PFSK-1 (cell line): ENCODE measurements around the gene MN1.

ENCODE experiments used
- FOXP2 ChIP-seq: optimal IDR thresholded peaks from 2 replicates; pipeline ENCODE3; 2011; ENCODE audit warnings: borderline replicate concordance, control low read depth, inconsistent platforms; ENCODE audit not compliant: insufficient read depth; ENCODE audit errors: extremely low read length, extremely low read depth
- POLR2AphosphoS5 ChIP-seq: IDR thresholded peaks from 2 replicates; pipeline ENCODE4 v1.6.1; 2012; ENCODE audit warnings: low read depth, mild to moderate bottlenecking, control low read depth, low read length, moderate library complexity
- SIN3A ChIP-seq: IDR thresholded peaks from 2 replicates; pipeline ENCODE4 v1.6.1; 2012; ENCODE audit warnings: mild to moderate bottlenecking, low read length, moderate library complexity, borderline replicate concordance; ENCODE audit not compliant: insufficient read depth
- TAF1 ChIP-seq: IDR thresholded peaks from 2 replicates; pipeline ENCODE4 v1.6.1; 2012; ENCODE audit warnings: low read length, control low read depth, borderline replicate concordance; ENCODE audit not compliant: insufficient read depth
- TF ChIP-seq, protein P1 (sequence below), 2 experiments: IDR thresholded peaks; 2 replicates each; pipeline versions ENCODE4 v1.6.1 to v1.8.0; 2011 to 2012; ENCODE audit warnings: low read depth in 2 of 2, low read length in 2 of 2, control low read depth in 1 of 2, inconsistent platforms in 1 of 2, mild to moderate bottlenecking in 1 of 2, moderate library complexity in 1 of 2; ENCODE audit not compliant: insufficient read depth in 1 of 2

The MN1 gene

DNA sequence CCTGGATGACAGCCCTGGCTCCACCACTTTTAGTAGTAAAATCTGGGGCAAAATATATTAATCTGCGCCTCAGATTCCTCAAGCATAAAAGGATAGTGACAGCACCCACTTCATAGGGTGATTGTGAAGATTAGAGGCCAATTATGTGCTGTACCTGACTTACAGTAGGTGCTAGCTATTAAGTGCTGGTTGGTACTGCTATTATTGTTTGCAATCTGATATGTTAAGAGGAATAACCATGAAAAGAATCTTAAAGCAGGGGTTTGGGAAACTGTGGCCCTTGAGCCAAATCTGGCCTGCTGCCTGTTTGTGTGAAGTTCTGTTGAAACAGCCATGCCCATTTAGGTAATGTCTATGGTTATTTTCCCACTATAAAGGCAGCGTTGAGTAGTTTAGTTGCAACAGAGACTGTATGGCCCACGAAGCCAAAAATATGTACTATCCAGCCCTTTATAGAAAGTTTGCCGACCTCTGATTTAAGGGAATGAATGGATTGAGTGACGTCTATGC, 44.7 kb upstream of the MN1 start:
- TF ChIP-seq POLR2AphosphoS5 = no peak
- TF ChIP-seq, protein P1, sequence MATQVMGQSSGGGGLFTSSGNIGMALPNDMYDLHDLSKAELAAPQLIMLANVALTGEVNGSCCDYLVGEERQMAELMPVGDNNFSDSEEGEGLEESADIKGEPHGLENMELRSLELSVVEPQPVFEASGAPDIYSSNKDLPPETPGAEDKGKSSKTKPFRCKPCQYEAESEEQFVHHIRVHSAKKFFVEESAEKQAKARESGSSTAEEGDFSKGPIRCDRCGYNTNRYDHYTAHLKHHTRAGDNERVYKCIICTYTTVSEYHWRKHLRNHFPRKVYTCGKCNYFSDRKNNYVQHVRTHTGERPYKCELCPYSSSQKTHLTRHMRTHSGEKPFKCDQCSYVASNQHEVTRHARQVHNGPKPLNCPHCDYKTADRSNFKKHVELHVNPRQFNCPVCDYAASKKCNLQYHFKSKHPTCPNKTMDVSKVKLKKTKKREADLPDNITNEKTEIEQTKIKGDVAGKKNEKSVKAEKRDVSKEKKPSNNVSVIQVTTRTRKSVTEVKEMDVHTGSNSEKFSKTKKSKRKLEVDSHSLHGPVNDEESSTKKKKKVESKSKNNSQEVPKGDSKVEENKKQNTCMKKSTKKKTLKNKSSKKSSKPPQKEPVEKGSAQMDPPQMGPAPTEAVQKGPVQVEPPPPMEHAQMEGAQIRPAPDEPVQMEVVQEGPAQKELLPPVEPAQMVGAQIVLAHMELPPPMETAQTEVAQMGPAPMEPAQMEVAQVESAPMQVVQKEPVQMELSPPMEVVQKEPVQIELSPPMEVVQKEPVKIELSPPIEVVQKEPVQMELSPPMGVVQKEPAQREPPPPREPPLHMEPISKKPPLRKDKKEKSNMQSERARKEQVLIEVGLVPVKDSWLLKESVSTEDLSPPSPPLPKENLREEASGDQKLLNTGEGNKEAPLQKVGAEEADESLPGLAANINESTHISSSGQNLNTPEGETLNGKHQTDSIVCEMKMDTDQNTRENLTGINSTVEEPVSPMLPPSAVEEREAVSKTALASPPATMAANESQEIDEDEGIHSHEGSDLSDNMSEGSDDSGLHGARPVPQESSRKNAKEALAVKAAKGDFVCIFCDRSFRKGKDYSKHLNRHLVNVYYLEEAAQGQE (IDR thresholded peaks at IDR 0.05; ENCODE audit: insufficient read depth in 1 of 2, low read depth in 2 of 2, low read length in 2 of 2) = no peak
- no peak for TF ChIP-seq SIN3A
- TF ChIP-seq FOXP2 = no peak
- TF ChIP-seq TAF1 = no peak

DNA sequence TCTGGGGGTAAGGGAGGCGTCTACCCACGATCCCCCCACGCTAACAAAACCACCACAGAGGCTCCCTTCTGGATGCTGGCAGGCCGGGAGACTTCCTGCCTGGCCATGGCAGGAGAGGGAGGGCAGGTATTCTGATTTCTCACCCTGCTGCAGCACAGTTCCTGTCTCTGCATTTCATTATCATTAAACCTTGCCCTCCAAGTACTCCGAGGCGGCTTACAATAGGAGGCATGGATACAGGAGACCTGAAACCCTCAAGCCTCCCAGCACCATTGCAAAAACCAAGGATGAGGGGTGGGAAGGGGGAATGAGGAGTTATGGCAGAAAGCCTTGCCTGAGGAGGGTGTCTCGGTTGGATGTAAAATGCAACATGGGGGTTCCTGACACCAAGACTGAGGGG, 44.1 kb upstream of the MN1 start:
- TF ChIP-seq SIN3A (no peak), TAF1 (no peak), POLR2AphosphoS5 (no peak), FOXP2 (no peak)
- TF ChIP-seq, protein P1 (IDR thresholded peaks at IDR 0.05; ENCODE audit: insufficient read depth in 1 of 2, low read depth in 2 of 2, low read length in 2 of 2) = no peak

DNA sequence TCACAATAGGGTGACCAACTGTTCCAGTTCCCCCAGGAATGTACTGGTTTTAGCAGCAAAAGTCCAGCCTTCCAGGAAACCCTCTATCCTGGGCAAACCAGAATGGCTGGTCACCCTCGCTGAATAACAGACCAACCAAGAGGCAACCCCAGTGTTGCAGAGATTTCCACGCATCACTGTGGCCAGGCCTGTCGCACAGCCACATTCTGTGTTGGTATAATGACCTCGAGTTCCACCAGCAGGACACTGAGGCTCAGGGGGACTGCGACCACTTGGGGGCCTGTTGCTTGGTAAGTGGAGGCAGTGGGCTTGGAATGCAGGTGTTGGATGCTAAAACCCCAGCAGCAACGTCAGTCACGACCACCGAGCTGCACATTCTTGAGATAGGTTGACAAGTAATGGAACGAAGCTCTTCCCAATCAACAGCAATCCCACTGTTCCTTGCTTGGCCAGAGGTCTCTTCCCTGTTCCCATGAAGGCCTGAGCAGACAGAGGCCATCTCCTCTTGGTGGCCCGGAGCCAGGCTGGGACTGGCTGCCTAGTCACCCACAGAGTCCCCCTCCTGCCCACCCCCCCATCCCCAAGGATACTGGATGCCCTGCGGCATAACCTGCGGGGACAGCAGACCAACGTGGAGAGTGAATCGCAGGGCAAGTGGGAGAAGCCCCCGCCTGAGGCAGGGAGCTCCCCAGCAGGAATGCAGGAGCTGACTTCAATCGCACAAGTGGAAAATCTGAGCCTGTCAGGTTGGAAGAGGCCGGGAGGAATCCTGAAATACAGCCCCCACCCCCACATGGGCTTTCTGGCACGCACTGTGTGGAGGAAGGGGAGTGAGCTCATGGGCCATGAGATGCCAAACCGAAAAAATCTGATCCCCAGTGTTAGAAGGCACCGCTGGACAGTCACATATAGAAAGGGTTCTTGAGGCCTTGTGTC, 43.4 kb upstream of the MN1 start:
- TF ChIP-seq, protein P1 (IDR thresholded peaks at IDR 0.05; ENCODE audit: insufficient read depth in 1 of 2, low read depth in 2 of 2, low read length in 2 of 2) = no peak
- TF ChIP-seq SIN3A (no peak), TAF1 (no peak), POLR2AphosphoS5 (no peak), FOXP2 (no peak)

DNA sequence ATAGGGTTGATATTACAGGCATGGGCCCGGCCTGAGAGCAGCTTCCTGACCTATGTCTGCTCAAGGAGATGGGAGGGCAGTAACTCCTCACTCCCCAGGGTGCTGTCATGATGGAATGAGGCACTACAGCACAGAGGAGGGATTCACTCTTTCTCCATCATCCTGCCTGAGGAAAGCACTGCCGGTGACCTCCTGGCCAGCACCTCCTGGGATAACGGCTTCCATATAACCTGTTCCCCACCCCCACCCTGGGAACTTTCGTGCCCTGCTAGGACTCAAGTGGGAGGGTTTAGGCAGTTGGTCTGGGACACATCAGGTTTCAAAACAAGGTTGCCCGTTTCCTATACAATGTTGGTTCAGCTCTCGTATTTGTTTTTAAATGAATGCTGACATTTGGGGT, 42.7 kb upstream of the MN1 start:
- no peak for TF ChIP-seq TAF1
- no peak for TF ChIP-seq SIN3A
- no peak for TF ChIP-seq FOXP2
- TF ChIP-seq, protein P1 (IDR thresholded peaks at IDR 0.05; ENCODE audit: insufficient read depth in 1 of 2, low read depth in 2 of 2, low read length in 2 of 2) = no peak
- TF ChIP-seq POLR2AphosphoS5 = no peak
